Epithelial cell of esophagus (primary cell): Measurements from ENCODE around the gene ZDHHC14.

Experiments
- DNase-seq: peaks from one replicate; pipeline ENCODE4 v3.0.0; 2010; ENCODE audit warnings: low read depth
- H3K4me3 ChIP-seq: 2 replicates; pipeline ENCODE4 v1.5.1; 2011; ENCODE audit warnings: mild to moderate bottlenecking, low read length, control low read depth
- TF ChIP-seq, protein P1 (sequence below): IDR thresholded peaks from 2 replicates; pipeline ENCODE4 v1.5.1; 2011; ENCODE audit warnings: low read depth, mild to moderate bottlenecking, low read length, control low read depth, inconsistent platforms; ENCODE audit not compliant: insufficient read depth; ENCODE audit errors: missing control alignments

ZDHHC14 gene

DNA sequence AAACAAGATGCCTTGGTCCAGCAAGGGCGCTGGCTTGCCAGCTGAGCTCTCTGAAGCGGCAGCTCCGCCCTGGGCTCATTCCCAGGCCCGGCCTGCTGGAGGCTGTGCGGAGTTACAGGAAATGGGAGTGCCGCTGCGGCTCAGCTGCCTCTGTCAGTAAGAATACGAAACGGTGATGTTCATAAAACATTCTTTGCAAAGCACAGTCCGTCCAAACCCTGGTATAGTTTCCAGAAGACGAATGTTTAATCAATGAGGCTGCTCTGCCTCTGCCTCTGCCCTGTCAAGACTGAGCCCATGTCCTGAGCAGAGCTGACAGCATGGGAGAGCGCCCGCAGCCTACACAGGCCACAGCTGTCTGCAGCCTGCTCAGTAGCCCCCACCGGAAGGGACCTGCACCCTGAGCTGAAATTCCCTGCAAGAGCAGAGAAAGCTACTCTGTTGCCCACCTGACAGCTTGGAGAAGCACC, 288.8 kb downstream of the ZDHHC14 start:
- TF ChIP-seq, protein P1, sequence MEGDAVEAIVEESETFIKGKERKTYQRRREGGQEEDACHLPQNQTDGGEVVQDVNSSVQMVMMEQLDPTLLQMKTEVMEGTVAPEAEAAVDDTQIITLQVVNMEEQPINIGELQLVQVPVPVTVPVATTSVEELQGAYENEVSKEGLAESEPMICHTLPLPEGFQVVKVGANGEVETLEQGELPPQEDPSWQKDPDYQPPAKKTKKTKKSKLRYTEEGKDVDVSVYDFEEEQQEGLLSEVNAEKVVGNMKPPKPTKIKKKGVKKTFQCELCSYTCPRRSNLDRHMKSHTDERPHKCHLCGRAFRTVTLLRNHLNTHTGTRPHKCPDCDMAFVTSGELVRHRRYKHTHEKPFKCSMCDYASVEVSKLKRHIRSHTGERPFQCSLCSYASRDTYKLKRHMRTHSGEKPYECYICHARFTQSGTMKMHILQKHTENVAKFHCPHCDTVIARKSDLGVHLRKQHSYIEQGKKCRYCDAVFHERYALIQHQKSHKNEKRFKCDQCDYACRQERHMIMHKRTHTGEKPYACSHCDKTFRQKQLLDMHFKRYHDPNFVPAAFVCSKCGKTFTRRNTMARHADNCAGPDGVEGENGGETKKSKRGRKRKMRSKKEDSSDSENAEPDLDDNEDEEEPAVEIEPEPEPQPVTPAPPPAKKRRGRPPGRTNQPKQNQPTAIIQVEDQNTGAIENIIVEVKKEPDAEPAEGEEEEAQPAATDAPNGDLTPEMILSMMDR: peak; percentile 44
- peak; percentile 75 for DNase-seq
- H3K4me3 ChIP-seq: no peak overlapping the region

DNA sequence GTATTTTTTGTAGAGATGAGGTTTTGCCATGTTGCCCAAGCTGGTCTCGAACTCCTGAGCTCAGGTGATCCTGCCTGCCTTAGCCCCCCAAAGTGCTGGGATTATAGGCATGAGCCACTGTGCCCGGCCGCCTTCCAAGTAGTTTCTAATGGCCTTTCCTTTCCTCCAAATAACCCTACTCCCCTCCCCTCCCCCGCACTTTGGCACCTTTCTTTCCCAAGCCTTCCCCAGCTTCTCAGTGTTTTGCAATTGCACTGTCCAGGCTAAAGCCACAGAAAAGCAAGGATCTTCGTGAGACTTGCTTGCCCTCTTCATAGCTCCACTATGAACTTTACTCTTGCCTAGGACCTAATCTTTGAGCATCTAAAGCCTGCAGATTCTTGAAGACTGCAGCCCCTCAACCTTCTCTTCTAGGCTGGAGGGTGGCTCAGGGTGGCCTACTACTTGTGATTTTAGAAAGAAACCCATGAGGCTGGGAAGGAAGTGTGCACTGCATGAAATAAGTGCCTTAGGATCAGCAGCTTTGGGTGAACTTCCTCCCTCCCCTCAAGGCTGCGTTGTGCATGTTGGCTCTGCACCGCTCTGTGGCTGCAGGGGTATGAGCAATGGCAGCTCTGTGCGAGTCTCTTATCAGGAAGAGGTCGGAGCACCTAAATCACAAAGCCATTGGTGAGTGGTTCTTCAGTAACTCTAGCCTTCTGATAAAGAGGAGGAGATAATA, 289.6 kb downstream of the ZDHHC14 start:
- TF ChIP-seq, protein P1: no peak
- DNase-seq: no peak
- H3K4me3 ChIP-seq: no peak overlapping the region

DNA sequence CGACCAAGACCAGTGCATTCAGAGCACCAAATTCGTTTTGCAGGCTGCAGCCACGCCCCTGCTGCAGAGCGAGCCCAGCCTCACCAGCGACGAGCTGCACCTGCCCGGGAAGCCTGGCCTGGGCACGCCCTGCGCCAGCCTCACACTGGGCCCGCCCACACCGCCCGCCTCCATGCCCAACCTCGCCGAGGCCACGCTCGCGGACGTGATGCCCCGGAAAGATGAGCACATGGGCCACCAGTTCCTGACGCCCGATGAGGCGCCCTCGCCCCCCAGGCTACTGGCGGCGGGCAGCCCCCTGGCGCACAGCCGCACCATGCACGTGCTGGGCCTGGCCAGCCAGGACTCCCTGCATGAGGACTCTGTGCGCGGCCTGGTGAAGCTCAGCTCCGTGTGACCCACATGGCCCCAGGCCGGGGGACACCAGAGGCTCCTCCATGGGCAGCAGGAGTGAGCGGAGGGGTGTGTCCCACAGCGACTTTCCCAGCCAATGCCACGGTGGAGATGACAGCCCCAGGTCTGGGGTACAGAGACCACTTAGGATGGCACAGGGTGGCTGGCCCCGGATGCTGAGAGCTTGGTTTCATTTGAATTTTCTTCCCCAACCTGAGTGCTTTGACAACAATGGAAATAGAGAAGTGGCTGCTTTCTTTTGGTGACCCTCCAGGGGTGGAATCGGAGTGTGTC, 291.9 kb downstream of the ZDHHC14 start:
- TF ChIP-seq, protein P1: no peak
- DNase-seq: no peak
- H3K4me3 ChIP-seq: no peak overlapping the region

DNA sequence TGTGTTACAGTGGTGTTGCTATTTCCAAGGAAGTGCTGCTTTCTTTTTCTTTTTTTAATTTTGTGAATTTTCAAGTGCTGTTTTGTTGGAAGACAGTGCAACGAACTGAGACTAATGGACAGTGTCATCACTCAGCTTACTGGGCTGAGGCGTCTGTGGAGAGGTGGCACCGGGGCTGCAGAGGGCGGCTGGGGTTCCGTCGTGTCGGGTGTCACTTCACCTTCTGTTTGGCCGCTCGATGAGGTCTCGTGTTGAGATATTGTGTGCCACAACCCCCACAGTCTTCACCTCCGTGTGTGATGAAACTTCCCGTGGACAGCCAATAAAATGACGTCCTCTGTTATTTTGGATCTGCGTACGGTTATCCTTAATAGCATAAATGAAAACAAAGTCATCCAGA, 292.6 kb downstream of the ZDHHC14 start:
- no peak overlapping the region for H3K4me3 ChIP-seq
- TF ChIP-seq, protein P1: no peak
- no peak for DNase-seq

DNA sequence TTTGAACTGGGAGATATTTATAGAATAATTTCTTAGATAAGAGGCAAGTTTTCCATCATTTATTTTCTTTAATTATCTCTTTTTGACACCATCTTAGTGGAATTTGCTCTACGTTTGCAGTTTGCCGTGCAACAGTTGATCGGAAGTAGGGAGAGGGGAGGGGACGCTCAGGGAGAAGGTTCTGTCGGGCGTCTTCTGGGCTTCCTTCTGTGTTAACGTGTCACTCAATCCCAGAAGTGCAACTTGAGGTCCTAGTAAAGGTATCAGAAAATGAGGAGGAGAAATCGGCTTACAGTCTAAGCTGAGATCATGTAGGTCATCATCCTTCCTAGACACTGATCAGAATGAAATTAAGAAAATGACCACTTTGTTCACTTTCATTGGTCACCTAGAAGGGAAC, 293.1 kb downstream of the ZDHHC14 start:
- no peak overlapping the region for H3K4me3 ChIP-seq
- no peak for DNase-seq
- TF ChIP-seq, protein P1: no peak

DNA sequence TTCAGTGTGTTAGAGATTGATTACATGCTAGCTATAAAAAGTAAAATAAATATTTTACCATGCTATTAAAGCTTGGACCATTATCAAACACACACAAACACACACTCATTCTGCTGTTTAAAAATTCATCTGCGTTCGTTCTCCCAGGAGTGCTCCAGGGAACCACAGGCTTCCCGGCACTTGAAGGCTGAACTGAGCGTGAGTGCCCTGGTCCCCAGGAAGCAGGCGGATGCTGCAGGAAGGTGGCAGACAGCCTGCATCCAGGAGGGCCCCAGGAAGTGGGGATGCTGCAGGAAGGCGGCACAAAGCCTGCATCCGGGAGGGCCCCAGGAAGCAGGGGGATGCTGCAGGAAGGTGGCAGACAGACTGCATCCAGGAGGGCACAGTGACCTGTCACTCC, 294.8 kb downstream of the ZDHHC14 start:
- DNase-seq: no peak
- no peak overlapping the region for H3K4me3 ChIP-seq
- TF ChIP-seq, protein P1: no peak
